ACHN (cell line): ENCODE measurements around the gene PRRG4.

Experiments used
- DNase-seq: peaks from one replicate; pipeline ENCODE4 v3.0.0-alpha.2; 2015
- in situ Hi-C: cut with HindIII; loops from 2 replicates; pipeline ENCODE4 v1.10.0; 2017; ENCODE audit warnings: low sequenced_read_pairs, low pct_ligation_motif_present, low pct_unique_long_range_greater_than_20kb

Gene PRRG4

DNA sequence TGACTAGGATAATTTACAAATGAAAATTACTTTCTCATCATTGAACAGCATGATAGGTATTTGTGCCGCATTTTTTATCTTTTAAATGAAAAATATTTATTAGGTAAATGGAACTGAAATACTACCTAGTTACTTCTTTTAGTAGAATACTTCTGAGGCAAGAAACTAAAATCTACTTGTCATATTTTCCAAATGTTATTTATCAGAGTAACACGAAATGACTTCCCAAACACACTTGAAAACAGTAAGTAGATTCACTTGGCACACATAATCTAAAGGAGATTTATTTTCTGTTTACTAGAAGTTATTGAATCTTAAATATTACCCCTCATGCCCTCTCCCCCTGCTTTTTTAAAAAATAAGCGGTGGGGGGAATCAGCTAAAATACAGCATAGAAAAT is 65.2 kb downstream of the PRRG4 start:
- in situ Hi-C loops = no loop called here
- DNase-seq = no peak

DNA sequence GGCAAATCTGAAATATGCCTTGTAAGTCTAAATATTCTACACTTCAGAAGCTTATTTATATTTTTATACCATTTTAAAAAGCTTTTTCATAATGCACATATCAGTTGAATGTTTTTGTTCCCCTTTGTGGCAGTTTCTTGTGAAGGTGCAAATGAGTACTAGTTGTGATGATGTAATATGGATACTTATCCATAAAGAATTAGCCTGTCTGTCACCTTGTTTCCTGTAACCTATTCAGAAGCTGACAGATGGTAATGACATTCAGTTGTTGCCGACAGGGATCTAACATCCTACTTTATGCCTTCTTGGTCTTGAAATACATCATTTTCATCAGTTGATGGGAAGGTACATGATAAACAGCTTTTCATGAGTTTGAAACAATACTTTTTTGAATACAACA is 65.7 kb downstream of the PRRG4 start:
- no peak for DNase-seq

DNA sequence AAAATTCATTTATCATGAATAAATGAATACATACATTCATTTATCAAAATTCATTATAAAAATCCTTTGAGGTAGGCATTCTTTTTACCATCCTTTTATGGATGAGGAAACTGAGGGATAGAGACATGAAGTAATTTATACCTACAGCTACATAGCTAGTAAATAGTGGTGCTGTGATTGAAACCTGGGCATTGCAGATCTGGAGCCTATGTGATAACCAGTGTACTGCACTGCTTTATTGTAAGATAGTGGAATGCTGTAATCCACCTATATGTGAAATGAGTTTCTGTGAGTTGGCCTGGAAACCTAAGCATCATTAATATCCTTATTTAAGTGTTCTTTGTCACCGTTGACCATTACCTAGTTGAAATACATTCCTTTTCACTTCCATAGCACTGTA is 67.4 kb downstream of the PRRG4 start:
- no peak for DNase-seq
- in situ Hi-C loops = no loop called here

More for the DNA sequence above, 65.7 kb downstream of the PRRG4 start:
- in situ Hi-C loops = no loop called here

DNA sequence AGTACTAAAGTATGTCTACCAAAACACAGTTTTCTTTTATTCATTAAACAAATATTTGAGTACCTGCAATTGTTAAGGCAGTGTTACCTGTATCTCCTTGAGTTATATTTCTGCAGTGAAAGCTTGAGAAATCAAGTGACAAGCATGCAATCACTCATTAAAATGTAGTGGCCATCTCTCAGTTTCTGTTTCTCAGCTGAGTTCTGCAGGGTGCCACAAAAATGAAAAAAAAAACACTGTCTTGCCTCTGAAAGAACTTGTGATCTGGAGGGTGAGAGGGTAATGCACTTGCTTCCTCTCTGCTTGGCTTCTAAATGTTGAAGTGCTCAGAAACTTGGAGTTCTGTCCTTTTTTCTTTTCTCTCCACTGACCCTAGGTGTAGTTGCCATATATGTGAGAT is 69.7 kb downstream of the PRRG4 start:
- in situ Hi-C loops = no loop called here
- DNase-seq = no peak

DNA sequence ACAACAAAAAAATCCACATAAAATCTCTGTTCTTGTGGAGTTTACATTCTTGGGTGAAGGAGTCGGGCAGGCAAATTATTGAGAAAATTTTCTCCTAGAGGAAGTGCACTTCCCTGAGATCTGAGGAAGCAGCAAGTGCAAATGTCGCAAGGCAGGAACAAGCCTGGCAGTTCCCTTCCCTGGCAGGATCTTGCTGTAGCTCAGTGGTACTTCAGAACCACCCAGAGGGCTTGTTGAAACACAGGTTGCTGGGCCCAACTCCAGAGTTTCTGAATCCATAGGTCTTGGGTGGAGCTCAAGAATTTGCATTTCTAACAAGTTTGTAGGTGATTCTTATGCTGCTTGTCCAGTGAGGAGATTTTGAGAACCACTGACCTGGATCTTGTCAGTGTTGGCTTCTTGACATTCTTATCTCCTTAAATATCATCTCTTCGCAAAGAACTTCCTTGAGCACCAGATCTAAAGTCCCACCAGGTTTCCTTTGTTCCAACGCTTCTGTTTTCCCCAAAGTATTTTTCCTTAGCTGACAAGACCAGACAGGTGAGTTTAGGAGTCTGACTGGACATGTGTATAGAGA is 72.5 kb downstream of the PRRG4 start:
- in situ Hi-C loops = no loop called here
- DNase-seq = no peak

DNA sequence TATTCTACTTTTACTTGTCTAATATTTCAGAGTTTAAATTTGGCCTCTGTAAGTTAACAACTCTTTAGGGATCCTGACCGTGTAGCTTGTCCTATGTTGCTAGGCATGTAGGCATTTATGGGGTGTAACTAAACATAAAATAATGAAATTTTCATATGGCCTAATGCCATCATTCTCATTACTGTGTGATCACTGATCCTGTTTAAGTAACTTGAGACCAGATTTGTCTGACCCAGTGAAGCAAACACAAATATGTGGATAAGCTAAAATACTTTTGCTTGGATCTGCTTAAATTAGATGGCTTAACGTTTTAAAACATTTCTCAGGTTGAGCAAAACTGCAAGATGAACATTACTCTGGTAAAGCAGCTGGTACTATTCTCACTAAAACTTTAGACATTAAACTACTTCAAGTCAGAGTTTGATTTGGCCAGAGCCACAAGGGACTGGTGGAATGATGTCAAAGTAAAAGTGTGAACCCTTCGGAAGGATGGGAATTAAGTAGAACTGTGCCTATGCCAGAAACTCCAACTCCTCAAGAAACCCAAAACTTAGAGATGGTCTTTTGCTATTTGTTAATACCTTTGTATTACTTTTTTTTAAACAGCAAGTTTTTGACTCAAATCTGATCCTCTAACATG is 75.4 kb downstream of the PRRG4 start:
- in situ Hi-C loops = no loop called here
- DNase-seq = no peak
